Measurements from ENCODE around the gene CYFIP2.

DNA sequence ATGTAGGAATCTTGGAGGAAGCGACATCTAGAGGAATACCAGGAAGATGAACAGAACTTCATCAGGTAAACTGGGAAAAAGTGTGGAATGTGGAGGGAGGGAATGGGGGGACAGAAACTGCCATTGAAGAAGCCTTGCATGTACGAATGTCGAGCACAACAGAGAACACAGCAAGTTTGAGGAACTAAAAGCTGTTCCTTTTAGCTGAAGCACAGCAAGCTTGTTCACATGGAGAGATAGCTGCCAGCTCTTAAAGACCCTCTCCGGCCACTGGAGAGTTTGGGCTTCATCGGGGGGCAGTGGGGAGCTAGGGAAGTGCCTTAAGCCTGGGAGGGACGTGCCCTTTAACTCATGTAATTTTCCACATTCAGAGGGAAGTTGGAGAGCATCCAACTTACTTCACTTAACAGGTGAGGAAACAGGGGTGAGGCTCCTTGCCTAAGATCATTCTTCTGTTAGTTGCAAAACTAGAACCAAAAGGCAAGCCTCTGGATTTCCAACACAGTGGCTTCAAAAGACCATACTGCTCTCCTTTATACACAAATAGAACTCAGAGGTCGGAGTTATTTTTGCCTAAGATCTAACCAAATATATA, 2.3 kb upstream of the CYFIP2 start:
- TF ChIP-seq ZNF671 (CRISPR knock-in tag; IDR thresholded peaks at IDR 0.05) (no peak), ZNF232 (CRISPR knock-in tag; IDR thresholded peaks at IDR 0.05) (no peak), ZNF317 (CRISPR knock-in tag; IDR thresholded peaks at IDR 0.05; ENCODE audit: borderline replicate concordance, low read depth) (no peak), FOXK1 (CRISPR knock-in tag; IDR thresholded peaks at IDR 0.05) (no peak), SP1 (CRISPR knock-in tag; conservative IDR thresholded peaks at IDR 0.05) (no peak), KAT7 (CRISPR knock-in tag; IDR thresholded peaks at IDR 0.05; ENCODE audit: borderline replicate concordance) (no peak)
- TF ChIP-seq, protein P1, sequence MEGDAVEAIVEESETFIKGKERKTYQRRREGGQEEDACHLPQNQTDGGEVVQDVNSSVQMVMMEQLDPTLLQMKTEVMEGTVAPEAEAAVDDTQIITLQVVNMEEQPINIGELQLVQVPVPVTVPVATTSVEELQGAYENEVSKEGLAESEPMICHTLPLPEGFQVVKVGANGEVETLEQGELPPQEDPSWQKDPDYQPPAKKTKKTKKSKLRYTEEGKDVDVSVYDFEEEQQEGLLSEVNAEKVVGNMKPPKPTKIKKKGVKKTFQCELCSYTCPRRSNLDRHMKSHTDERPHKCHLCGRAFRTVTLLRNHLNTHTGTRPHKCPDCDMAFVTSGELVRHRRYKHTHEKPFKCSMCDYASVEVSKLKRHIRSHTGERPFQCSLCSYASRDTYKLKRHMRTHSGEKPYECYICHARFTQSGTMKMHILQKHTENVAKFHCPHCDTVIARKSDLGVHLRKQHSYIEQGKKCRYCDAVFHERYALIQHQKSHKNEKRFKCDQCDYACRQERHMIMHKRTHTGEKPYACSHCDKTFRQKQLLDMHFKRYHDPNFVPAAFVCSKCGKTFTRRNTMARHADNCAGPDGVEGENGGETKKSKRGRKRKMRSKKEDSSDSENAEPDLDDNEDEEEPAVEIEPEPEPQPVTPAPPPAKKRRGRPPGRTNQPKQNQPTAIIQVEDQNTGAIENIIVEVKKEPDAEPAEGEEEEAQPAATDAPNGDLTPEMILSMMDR (IDR thresholded peaks at IDR 0.05), result no peak
- TF ChIP-seq, protein P2, sequence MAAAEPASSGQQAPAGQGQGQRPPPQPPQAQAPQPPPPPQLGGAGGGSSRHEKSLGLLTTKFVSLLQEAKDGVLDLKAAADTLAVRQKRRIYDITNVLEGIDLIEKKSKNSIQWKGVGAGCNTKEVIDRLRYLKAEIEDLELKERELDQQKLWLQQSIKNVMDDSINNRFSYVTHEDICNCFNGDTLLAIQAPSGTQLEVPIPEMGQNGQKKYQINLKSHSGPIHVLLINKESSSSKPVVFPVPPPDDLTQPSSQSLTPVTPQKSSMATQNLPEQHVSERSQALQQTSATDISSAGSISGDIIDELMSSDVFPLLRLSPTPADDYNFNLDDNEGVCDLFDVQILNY (CRISPR knock-in tag; IDR thresholded peaks at IDR 0.05), result no peak
- TF ChIP-seq, protein P3, sequence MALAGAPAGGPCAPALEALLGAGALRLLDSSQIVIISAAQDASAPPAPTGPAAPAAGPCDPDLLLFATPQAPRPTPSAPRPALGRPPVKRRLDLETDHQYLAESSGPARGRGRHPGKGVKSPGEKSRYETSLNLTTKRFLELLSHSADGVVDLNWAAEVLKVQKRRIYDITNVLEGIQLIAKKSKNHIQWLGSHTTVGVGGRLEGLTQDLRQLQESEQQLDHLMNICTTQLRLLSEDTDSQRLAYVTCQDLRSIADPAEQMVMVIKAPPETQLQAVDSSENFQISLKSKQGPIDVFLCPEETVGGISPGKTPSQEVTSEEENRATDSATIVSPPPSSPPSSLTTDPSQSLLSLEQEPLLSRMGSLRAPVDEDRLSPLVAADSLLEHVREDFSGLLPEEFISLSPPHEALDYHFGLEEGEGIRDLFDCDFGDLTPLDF (CRISPR knock-in tag; IDR thresholded peaks at IDR 0.05), result no peak
- TF ChIP-seq, protein P4, sequence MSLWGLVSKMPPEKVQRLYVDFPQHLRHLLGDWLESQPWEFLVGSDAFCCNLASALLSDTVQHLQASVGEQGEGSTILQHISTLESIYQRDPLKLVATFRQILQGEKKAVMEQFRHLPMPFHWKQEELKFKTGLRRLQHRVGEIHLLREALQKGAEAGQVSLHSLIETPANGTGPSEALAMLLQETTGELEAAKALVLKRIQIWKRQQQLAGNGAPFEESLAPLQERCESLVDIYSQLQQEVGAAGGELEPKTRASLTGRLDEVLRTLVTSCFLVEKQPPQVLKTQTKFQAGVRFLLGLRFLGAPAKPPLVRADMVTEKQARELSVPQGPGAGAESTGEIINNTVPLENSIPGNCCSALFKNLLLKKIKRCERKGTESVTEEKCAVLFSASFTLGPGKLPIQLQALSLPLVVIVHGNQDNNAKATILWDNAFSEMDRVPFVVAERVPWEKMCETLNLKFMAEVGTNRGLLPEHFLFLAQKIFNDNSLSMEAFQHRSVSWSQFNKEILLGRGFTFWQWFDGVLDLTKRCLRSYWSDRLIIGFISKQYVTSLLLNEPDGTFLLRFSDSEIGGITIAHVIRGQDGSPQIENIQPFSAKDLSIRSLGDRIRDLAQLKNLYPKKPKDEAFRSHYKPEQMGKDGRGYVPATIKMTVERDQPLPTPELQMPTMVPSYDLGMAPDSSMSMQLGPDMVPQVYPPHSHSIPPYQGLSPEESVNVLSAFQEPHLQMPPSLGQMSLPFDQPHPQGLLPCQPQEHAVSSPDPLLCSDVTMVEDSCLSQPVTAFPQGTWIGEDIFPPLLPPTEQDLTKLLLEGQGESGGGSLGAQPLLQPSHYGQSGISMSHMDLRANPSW (CRISPR knock-in tag; conservative IDR thresholded peaks at IDR 0.05; ENCODE audit: low read depth), result no peak
- TF ChIP-seq, protein P5, sequence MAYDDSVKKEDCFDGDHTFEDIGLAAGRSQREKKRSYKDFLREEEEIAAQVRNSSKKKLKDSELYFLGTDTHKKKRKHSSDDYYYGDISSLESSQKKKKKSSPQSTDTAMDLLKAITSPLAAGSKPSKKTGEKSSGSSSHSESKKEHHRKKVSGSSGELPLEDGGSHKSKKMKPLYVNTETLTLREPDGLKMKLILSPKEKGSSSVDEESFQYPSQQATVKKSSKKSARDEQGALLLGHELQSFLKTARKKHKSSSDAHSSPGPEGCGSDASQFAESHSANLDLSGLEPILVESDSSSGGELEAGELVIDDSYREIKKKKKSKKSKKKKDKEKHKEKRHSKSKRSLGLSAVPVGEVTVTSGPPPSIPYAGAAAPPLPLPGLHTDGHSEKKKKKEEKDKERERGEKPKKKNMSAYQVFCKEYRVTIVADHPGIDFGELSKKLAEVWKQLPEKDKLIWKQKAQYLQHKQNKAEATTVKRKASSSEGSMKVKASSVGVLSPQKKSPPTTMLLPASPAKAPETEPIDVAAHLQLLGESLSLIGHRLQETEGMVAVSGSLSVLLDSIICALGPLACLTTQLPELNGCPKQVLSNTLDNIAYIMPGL (CRISPR knock-in tag; IDR thresholded peaks at IDR 0.05), result no peak
- TF ChIP-seq, protein P6, sequence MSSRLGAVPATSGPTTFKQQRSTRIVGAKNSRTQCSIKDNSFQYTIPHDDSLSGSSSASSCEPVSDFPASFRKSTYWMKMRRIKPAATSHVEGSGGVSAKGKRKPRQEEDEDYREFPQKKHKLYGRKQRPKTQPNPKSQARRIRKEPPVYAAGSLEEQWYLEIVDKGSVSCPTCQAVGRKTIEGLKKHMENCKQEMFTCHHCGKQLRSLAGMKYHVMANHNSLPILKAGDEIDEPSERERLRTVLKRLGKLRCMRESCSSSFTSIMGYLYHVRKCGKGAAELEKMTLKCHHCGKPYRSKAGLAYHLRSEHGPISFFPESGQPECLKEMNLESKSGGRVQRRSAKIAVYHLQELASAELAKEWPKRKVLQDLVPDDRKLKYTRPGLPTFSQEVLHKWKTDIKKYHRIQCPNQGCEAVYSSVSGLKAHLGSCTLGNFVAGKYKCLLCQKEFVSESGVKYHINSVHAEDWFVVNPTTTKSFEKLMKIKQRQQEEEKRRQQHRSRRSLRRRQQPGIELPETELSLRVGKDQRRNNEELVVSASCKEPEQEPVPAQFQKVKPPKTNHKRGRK (CRISPR knock-in tag; IDR thresholded peaks at IDR 0.05; ENCODE audit: borderline replicate concordance), result no peak
- TF ChIP-seq, protein P7, sequence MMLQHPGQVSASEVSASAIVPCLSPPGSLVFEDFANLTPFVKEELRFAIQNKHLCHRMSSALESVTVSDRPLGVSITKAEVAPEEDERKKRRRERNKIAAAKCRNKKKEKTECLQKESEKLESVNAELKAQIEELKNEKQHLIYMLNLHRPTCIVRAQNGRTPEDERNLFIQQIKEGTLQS (CRISPR knock-in tag; conservative IDR thresholded peaks at IDR 0.05), result no peak
- TF ChIP-seq, protein P8, sequence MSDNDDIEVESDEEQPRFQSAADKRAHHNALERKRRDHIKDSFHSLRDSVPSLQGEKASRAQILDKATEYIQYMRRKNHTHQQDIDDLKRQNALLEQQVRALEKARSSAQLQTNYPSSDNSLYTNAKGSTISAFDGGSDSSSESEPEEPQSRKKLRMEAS (CRISPR knock-in tag; IDR thresholded peaks at IDR 0.05), result no peak

All from WTC11 (cell line).